Measurements from ENCODE around the gene KLHL29. TPM values are rescaled to one million over a fixed set of nuclear protein-coding genes. Genes with fewer than 3 reads are reported as not detected.

KLHL29 gene
- total RNA-seq, 6 experiments from 2014 or later: 1.2 to 10.2 (median 6.4) TPM

DNA sequence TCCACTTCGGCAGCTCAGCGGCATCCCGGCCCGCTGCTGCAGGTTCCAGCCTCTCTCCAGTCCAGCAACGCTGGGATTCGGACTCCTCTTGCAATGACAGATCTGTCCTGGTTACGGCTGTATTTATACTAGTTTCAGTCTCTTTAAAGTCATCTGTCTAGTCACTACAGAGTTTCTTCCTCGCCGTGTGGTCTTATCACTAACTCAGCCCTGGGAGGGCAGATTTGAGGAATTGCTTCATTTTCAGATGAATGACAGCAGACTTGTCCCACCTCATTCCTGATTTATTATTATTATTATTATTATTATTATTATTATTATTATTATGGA is 2.2 kb downstream of the KLHL29 start:
- TF ChIP-seq POLR2A (IDR thresholded peaks at IDR 0.05): peak; percentile 9
- TF ChIP-seq, protein P1, sequence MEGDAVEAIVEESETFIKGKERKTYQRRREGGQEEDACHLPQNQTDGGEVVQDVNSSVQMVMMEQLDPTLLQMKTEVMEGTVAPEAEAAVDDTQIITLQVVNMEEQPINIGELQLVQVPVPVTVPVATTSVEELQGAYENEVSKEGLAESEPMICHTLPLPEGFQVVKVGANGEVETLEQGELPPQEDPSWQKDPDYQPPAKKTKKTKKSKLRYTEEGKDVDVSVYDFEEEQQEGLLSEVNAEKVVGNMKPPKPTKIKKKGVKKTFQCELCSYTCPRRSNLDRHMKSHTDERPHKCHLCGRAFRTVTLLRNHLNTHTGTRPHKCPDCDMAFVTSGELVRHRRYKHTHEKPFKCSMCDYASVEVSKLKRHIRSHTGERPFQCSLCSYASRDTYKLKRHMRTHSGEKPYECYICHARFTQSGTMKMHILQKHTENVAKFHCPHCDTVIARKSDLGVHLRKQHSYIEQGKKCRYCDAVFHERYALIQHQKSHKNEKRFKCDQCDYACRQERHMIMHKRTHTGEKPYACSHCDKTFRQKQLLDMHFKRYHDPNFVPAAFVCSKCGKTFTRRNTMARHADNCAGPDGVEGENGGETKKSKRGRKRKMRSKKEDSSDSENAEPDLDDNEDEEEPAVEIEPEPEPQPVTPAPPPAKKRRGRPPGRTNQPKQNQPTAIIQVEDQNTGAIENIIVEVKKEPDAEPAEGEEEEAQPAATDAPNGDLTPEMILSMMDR (IDR thresholded peaks at IDR 0.05): no peak
- peaks cover 0 to 4% of the 10 kb centered on the region in 2 donors for H3K27me3 ChIP-seq
- no peak for DNase-seq

DNA sequence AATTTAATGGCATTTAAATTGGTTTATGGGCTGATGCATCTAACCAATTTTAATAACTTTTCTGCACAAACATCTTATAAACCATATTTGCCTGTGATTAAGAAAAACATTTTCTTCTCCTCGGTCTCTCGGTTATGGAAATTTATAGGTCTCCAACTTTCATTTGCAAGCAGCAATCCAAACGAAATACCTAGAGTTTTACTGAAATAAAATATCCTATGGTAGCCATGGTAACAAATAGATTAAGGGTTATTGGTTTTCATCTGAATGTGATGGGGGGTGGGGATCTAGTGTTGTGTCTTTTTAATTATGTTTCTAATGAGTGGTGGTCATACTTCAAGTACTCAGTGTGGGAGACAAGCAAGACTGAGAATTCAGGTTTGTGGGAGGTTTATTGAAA is 2.9 kb downstream of the KLHL29 start:
- intact Hi-C loops (cut with DNase I): no loop called here
- Histone ChIP-seq H3K4me3 (no peak overlapping the region), H3K9me3 (no peaks in the 10 kb centered on the region), H3K27ac (no peak overlapping the region), H3K36me3 (no peaks in the 10 kb centered on the region), H3K4me1 (peaks cover 0 to 17% (median 0%) of the 10 kb centered on the region in 4 donors), H3K27me3 (peaks cover 0 to 4% of the 10 kb centered on the region in 2 donors)
- TF ChIP-seq POLR2A (IDR thresholded peaks at IDR 0.05): no peak
- TF ChIP-seq, protein P1 (IDR thresholded peaks at IDR 0.05): no peak
- 62% methylated on average over 3 of the region's 3 CpGs for WGBS (ENCODE audit: insufficient coverage, low coverage, low lambda C conversion rate, missing lambda C conversion rate)
- ATAC-seq: no peak
- DNase-seq: no peak

More for the DNA sequence above, 2.2 kb downstream of the KLHL29 start:
- peak overlapping the region; percentile 56 to 64 (median 59) for H3K4me3 ChIP-seq
- peak in 2 of 4 donors; percentile 10 to 17 for ATAC-seq
- intact Hi-C loops (cut with DNase I): no loop called here
- no peaks in the 10 kb centered on the region for H3K9me3 ChIP-seq
- no peaks in the 10 kb centered on the region for H3K36me3 ChIP-seq
- WGBS (ENCODE audit: insufficient coverage, low coverage, low lambda C conversion rate, missing lambda C conversion rate): 5% methylated on average over 2 of the region's 9 CpGs
- H3K27ac ChIP-seq: no peak overlapping the region
- peaks cover 0 to 17% (median 0%) of the 10 kb centered on the region in 4 donors for H3K4me1 ChIP-seq

DNA sequence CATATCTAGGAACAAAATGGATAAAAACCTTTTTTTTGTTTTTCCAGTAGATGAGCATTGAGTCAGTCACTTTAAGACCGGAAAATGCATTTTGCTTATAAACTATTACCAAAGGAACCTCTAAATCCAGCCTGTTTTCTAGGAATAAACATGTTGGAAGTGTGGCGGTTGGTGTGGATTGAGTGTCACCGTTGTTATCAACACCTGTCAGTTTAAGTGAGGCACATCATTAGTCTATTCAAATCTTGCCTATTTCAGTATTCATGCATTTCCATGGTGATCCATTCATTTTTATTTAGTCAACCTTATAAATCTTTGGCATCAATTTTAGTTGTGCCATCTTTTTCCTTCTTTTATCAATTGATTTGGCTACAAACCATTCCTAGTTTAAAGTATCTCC is 3.3 kb downstream of the KLHL29 start:
- Histone ChIP-seq H3K4me3 (no peak overlapping the region), H3K27ac (no peak overlapping the region), H3K27me3 (peaks cover 0 to 4% of the 10 kb centered on the region in 2 donors), H3K36me3 (no peaks in the 10 kb centered on the region), H3K9me3 (no peaks in the 10 kb centered on the region), H3K4me1 (peaks cover 0 to 17% (median 0%) of the 10 kb centered on the region in 4 donors)
- WGBS (ENCODE audit: insufficient coverage, low coverage, low lambda C conversion rate, missing lambda C conversion rate): 88% methylated on average over 3 of the region's 3 CpGs
- TF ChIP-seq POLR2A (IDR thresholded peaks at IDR 0.05): no peak
- TF ChIP-seq, protein P1 (IDR thresholded peaks at IDR 0.05): no peak
- intact Hi-C loops (cut with DNase I): no loop called here
- DNase-seq: no peak
- ATAC-seq: no peak

DNA sequence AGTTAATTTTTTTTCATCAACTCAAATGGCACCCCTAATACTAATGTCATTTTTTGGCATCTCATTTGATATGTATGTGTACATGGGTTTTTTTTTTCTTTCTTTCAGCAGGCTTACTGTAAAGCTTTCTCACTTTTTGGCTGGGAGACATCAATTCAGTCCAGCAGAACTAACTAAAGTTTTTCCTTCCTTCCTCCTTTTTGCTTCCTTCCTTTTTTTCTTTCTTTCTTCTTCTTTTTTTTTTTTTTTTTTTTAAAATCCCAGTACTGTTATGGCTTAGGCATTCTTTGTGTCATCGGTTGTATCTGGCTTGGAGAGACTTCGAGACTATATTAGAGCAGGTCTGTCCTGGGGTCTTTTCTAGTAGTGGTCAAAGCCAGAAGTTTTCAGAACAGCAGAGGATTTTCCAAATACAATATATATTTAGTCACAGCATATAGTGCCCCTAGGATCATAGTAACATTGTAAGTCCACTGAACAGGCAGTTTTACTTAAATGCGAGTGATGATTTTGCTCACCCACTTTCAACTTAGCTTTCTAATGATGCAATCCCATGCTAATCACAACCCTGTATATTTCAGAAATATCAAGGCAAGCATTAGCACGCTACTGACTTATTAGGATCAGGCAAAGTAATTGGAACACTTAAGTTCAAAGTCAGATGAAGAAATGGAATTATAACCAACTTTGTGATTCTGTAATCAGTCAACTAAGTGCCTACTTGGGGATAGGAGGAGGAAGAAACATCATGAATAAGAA is 4.0 kb downstream of the KLHL29 start:
- TF ChIP-seq, protein P1 (IDR thresholded peaks at IDR 0.05): no peak
- no peak for TF ChIP-seq POLR2A (IDR thresholded peaks at IDR 0.05)
- no peak for DNase-seq
- no peak overlapping the region for H3K27ac ChIP-seq
- intact Hi-C loops (cut with DNase I): no loop called here
- WGBS (ENCODE audit: insufficient coverage, low coverage, low lambda C conversion rate, missing lambda C conversion rate): 88% methylated on average over 3 of the region's 4 CpGs
- H3K4me1 ChIP-seq: peaks cover 0 to 17% (median 0%) of the 10 kb centered on the region in 4 donors
- H3K36me3 ChIP-seq: no peaks in the 10 kb centered on the region
- H3K27me3 ChIP-seq: peaks cover 0 to 4% of the 10 kb centered on the region in 2 donors
- no peak overlapping the region for H3K4me3 ChIP-seq
- no peaks in the 10 kb centered on the region for H3K9me3 ChIP-seq
- no peak for ATAC-seq
